ENCODE data around the gene DNAJB11.

DNAJB11 gene

GRCh38 chr3:186569779-186570095 is 783 bp upstream of the DNAJB11 start:
- peak overlapping the region; percentile 99 for H3K4me3 ChIP-seq (ENCODE audit: low read length)
- no peaks in the 10 kb centered on the region for H3K27me3 ChIP-seq (ENCODE audit: control insufficient read depth, low read length)
- H3K4me2 ChIP-seq (ENCODE audit: low read length), result peak overlapping the region; percentile 89
- H3K79me2 ChIP-seq (ENCODE audit: control insufficient read depth, low read length), result peaks cover 89% of the 10 kb centered on the region
- H3K4me1 ChIP-seq (ENCODE audit: control insufficient read depth, low read length), result peaks cover 42% of the 10 kb centered on the region
- no peaks in the 10 kb centered on the region; the same call in 1 of the 2 replicates for H3F3A ChIP-seq (ENCODE audit: control insufficient read depth, insufficient read depth)
- no peaks in the 10 kb centered on the region for H4K20me1 ChIP-seq (ENCODE audit: control insufficient read depth, insufficient read depth, low read depth, low read length)
- no peaks in the 10 kb centered on the region for H3K9me2 ChIP-seq (replicated peaks; ENCODE audit: control insufficient read depth, low read length)
- peaks cover 46% of the 10 kb centered on the region for H3K36me3 ChIP-seq (ENCODE audit: control insufficient read depth, low read length)
- no peaks in the 10 kb centered on the region for H3K9me3 ChIP-seq (ENCODE audit: control insufficient read depth, insufficient read depth, low read length)
- TF ChIP-seq, protein P1, sequence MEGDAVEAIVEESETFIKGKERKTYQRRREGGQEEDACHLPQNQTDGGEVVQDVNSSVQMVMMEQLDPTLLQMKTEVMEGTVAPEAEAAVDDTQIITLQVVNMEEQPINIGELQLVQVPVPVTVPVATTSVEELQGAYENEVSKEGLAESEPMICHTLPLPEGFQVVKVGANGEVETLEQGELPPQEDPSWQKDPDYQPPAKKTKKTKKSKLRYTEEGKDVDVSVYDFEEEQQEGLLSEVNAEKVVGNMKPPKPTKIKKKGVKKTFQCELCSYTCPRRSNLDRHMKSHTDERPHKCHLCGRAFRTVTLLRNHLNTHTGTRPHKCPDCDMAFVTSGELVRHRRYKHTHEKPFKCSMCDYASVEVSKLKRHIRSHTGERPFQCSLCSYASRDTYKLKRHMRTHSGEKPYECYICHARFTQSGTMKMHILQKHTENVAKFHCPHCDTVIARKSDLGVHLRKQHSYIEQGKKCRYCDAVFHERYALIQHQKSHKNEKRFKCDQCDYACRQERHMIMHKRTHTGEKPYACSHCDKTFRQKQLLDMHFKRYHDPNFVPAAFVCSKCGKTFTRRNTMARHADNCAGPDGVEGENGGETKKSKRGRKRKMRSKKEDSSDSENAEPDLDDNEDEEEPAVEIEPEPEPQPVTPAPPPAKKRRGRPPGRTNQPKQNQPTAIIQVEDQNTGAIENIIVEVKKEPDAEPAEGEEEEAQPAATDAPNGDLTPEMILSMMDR (IDR thresholded peaks at IDR 0.05; ENCODE audit: low read depth, low read length, poor library complexity, severe bottlenecking), result no peak
- TF ChIP-seq EZH2phosphoT487 (IDR thresholded peaks at IDR 0.05; ENCODE audit: borderline replicate concordance, low read length), result no peak
- H3K27ac ChIP-seq (ENCODE audit: low read depth, low read length), result peak overlapping the region; percentile 56

GRCh38 chr3:186570941-186571643 is 572 bp downstream of the DNAJB11 start:
- Histone ChIP-seq H3K27me3 (ENCODE audit: control insufficient read depth, low read length) (no peaks in the 10 kb centered on the region), H3K9me3 (ENCODE audit: control insufficient read depth, insufficient read depth, low read length) (no peaks in the 10 kb centered on the region), H3K79me2 (ENCODE audit: control insufficient read depth, low read length) (peaks cover 88% of the 10 kb centered on the region), H3K27ac (ENCODE audit: low read depth, low read length) (peak overlapping the region; percentile 30; the same call in 1 of the 2 replicates), H4K20me1 (ENCODE audit: control insufficient read depth, insufficient read depth, low read depth, low read length) (no peaks in the 10 kb centered on the region), H3K4me3 (ENCODE audit: low read length) (peak overlapping the region; percentile 91), H3K36me3 (ENCODE audit: control insufficient read depth, low read length) (peaks cover 56% of the 10 kb centered on the region), H3K4me2 (ENCODE audit: low read length) (peak overlapping the region; percentile 86), H3F3A (ENCODE audit: control insufficient read depth, insufficient read depth) (no peaks in the 10 kb centered on the region; the same call in 1 of the 2 replicates), H3K4me1 (ENCODE audit: control insufficient read depth, low read length) (peaks cover 35% of the 10 kb centered on the region), H3K9me2 (replicated peaks; ENCODE audit: control insufficient read depth, low read length) (no peaks in the 10 kb centered on the region)
- TF ChIP-seq, protein P1 (IDR thresholded peaks at IDR 0.05; ENCODE audit: low read depth, low read length, poor library complexity, severe bottlenecking), result no peak
- TF ChIP-seq EZH2phosphoT487 (IDR thresholded peaks at IDR 0.05; ENCODE audit: borderline replicate concordance, low read length), result no peak

DNA sequence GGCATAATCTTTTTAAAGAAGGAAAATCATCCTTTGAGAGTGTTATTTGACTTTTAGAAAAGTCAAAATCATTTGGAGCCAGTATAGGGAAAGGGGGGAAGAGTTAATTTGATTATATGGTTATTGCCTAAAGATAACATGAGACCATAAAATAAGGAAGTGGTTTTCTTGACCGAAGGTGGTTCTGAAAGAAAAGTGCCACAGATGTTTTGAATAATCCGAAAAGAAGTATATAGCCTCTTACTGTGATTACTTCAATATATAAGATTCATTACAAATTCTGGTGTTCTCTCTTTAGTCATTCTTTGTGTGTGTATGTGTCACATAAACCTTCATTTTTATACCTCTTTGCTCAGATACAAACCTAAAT is 1.1 kb downstream of the DNAJB11 start:
- Histone ChIP-seq H3K27ac (ENCODE audit: low read depth, low read length) (no peak overlapping the region), H3K27me3 (ENCODE audit: control insufficient read depth, low read length) (no peaks in the 10 kb centered on the region), H4K20me1 (ENCODE audit: control insufficient read depth, insufficient read depth, low read depth, low read length) (no peaks in the 10 kb centered on the region), H3K9me2 (replicated peaks; ENCODE audit: control insufficient read depth, low read length) (no peaks in the 10 kb centered on the region), H3K79me2 (ENCODE audit: control insufficient read depth, low read length) (peaks cover 88% of the 10 kb centered on the region), H3K9me3 (ENCODE audit: control insufficient read depth, insufficient read depth, low read length) (no peaks in the 10 kb centered on the region), H3K4me2 (ENCODE audit: low read length) (peak overlapping the region; percentile 86), H3F3A (ENCODE audit: control insufficient read depth, insufficient read depth) (no peaks in the 10 kb centered on the region; the same call in 1 of the 2 replicates), H3K4me1 (ENCODE audit: control insufficient read depth, low read length) (peaks cover 31% of the 10 kb centered on the region), H3K36me3 (ENCODE audit: control insufficient read depth, low read length) (peaks cover 62% of the 10 kb centered on the region), H3K4me3 (ENCODE audit: low read length) (peak overlapping the region; percentile 91)
- TF ChIP-seq EZH2phosphoT487 (IDR thresholded peaks at IDR 0.05; ENCODE audit: borderline replicate concordance, low read length), result no peak
- TF ChIP-seq, protein P1 (IDR thresholded peaks at IDR 0.05; ENCODE audit: low read depth, low read length, poor library complexity, severe bottlenecking), result no peak
